ENCODE measurements around the gene SORCS2. TPM values are rescaled to one million over a fixed set of nuclear protein-coding genes. Genes with fewer than 3 reads are reported as not detected.

SORCS2 gene
- total RNA-seq, 4 donors from 2014 or later, result 0.19 to 0.85 (median 0.66) TPM

DNA sequence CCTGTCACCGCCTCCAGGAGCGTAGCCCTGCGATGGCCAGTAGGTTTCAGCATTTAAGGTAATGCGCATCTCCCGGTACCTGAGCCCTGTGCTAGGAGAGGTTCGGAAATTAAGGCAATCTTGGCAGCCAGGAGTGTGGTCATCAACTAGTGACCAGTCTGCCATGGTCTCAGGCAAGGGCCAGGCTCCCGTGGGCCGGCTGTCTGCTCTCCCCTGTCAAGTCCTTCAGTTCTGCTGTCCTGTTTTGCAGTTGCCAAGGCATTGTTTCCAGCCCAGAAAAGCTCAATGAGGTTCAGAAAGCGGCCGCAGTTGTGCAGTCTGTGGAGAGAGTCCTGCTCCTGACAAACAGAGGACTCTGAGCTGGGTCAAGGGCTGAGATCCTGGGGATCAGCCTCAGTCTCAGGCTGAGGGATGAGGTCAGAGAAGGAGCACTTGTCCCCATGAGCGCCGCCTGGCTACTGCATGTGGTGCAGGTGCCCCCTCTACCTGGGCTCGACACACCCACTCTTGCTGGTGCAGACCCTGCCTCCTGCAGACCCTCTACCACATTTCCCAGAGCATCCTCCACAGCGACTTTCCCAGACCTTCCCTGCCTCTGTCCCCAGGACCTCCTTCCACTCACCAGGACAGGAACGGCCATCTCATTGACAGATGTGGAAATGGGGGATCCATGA, 295.8 kb downstream of the SORCS2 start:
- TF ChIP-seq, protein P1, sequence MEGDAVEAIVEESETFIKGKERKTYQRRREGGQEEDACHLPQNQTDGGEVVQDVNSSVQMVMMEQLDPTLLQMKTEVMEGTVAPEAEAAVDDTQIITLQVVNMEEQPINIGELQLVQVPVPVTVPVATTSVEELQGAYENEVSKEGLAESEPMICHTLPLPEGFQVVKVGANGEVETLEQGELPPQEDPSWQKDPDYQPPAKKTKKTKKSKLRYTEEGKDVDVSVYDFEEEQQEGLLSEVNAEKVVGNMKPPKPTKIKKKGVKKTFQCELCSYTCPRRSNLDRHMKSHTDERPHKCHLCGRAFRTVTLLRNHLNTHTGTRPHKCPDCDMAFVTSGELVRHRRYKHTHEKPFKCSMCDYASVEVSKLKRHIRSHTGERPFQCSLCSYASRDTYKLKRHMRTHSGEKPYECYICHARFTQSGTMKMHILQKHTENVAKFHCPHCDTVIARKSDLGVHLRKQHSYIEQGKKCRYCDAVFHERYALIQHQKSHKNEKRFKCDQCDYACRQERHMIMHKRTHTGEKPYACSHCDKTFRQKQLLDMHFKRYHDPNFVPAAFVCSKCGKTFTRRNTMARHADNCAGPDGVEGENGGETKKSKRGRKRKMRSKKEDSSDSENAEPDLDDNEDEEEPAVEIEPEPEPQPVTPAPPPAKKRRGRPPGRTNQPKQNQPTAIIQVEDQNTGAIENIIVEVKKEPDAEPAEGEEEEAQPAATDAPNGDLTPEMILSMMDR (IDR thresholded peaks at IDR 0.05; ENCODE audit: low read depth), result no peak

DNA sequence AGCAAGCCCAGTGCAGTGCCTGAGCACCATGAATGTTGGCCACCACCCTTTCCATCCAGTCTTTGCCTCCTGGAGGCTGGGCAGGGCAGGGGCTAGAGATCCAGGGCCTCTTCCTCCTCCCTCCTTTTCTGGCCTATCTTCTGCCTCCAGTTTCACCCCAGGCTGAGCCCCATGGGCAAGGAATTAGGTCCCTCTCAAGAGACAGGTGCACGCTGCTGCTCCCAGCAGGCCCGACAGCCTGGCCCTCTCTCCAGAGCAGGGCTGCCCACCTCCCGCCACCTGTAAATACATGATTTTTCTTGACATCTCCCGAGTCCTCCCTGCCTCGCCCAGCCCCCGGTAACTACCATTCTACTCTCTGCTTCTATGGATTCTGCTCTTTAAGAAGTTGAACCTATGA, 299.6 kb downstream of the SORCS2 start:
- TF ChIP-seq, protein P1 (IDR thresholded peaks at IDR 0.05; ENCODE audit: low read depth), result no peak

DNA sequence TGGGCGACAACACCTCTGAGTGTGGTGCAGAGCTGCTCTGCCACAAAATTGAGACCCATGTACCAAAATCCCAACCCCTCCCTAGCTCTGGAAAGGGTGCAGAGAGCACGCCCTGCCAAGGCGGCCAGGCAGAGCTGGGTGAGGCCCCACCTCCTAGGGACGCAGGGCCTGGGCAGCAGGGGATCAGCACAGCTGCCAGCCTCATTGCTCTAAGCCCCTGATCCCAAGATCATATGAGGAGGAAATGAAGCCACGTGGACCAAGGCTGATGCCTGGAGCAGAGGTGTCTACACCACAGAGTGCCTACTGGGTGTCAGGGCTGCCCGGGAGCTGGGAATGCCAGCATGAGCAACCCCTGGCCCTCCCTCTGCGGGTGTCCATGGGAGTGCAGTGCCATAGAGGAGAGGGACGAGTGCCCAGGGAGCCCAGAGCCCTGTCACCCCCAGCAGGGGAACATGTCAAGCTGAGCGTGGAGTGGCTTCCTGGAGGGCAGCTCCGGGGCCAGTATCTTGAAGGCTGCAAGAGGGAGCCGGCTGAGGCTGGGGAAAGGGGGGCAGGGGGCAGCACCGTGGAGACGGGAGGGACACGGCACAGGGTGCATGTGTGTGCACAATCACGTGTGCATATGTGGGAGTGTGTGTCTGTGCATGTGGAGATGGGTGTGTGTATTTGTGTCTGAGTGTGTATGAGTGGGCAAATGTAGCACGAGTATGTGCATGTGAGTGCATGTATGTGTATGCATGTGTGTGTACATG, 306.3 kb downstream of the SORCS2 start:
- TF ChIP-seq, protein P1 (IDR thresholded peaks at IDR 0.05; ENCODE audit: low read depth), result no peak

DNA sequence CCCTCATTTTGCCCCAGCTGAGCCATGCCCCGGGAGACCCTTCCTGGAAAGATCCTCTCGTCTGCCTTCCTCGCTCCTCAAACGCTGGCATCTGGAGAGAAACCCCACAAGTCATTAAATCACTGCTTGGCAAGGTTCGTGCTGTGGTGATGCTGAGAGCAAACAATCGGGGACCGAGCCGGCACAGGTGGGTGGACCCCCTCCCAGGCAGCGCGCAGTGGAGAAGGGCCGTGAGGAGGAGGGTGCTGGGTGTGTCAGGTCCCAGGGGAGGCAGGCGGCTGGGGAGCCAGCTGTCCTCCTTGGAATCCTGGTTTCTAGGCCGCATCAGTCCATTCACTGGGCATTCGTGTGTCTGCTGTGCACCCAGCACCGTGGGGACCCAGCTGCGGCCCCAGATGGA, 307.3 kb downstream of the SORCS2 start:
- TF ChIP-seq, protein P1 (IDR thresholded peaks at IDR 0.05; ENCODE audit: low read depth), result no peak

GRCh38 chr4:7500404-7500803, 308.1 kb downstream of the SORCS2 start:
- TF ChIP-seq, protein P1 (IDR thresholded peaks at IDR 0.05; ENCODE audit: low read depth), result no peak

DNA sequence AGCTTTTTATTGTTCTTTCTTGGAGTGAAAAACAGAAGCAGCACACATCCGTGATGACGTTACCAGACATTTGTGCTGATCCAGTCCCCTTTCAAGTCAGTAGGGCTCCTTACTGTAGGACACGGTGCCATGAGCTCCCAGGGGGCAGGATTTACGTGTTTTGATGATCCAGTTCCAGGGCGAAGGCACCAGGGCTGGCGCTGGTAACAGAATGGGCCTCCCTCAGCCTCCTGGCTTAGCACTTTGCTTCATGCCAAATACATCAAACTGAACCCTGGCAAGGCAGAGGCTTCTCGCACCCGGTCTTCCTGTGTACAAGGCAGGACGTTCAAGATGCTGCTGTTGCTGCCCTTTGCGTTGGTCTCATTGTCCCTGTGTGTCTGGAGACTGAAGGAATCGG, 309.0 kb downstream of the SORCS2 start:
- TF ChIP-seq, protein P1 (IDR thresholded peaks at IDR 0.05; ENCODE audit: low read depth), result no peak

DNA sequence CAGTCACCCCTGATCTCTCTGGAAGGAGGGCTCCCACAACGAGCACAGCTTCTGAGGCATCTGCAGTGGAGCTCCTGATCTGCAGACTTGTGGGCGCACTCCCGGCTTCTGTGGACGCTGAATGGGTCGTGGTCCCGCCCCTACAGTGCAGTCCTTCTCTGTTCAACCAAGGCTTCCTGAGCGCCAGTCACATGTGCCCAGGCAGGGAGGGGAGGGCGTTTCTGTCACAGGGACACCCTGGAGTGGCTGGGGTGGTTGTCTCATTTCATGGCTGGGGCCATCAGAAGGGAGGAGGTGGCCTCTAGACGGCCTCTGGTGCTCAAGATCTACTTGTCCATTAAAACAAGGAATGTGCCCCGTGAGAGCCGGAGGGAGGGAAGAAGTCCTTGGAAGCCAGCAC, 309.5 kb downstream of the SORCS2 start:
- TF ChIP-seq, protein P1 (IDR thresholded peaks at IDR 0.05; ENCODE audit: low read depth), result no peak
